GM10266 (cell line): ENCODE data around the gene INSR.

Source experiments
- DNase-seq: peaks from one replicate; pipeline ENCODE4 v3.0.0; 2012; ENCODE audit errors: extremely low spot score
- TF ChIP-seq, protein P1 (sequence below): IDR thresholded peaks from 2 replicates; pipeline ENCODE4 v1.5.1; 2012; ENCODE audit warnings: mild to moderate bottlenecking, low read depth; ENCODE audit not compliant: control insufficient read depth, insufficient read depth; ENCODE audit errors: missing control alignments

Gene INSR

DNA sequence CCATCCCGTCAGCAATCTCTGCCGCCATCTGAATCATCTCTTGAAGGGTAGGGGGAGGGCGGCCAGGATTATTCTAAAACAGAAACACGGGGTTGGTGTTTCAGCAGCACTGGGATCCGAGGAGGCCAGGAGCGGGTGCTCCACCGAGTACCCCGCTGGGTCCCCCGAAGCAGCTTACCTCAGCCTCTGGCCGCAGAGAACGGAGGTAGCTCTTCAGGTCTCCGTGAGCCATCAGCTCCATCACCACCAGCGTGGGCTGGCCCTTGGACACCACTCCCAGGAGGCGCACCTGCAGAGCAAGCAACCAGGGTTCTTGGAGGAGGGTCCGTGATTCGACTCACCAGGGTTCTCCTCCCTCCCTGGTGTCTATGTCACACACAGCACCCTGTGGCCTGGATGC is 171.5 kb downstream of the INSR start:
- TF ChIP-seq, protein P1, sequence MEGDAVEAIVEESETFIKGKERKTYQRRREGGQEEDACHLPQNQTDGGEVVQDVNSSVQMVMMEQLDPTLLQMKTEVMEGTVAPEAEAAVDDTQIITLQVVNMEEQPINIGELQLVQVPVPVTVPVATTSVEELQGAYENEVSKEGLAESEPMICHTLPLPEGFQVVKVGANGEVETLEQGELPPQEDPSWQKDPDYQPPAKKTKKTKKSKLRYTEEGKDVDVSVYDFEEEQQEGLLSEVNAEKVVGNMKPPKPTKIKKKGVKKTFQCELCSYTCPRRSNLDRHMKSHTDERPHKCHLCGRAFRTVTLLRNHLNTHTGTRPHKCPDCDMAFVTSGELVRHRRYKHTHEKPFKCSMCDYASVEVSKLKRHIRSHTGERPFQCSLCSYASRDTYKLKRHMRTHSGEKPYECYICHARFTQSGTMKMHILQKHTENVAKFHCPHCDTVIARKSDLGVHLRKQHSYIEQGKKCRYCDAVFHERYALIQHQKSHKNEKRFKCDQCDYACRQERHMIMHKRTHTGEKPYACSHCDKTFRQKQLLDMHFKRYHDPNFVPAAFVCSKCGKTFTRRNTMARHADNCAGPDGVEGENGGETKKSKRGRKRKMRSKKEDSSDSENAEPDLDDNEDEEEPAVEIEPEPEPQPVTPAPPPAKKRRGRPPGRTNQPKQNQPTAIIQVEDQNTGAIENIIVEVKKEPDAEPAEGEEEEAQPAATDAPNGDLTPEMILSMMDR, result no peak
- no peak for DNase-seq

DNA sequence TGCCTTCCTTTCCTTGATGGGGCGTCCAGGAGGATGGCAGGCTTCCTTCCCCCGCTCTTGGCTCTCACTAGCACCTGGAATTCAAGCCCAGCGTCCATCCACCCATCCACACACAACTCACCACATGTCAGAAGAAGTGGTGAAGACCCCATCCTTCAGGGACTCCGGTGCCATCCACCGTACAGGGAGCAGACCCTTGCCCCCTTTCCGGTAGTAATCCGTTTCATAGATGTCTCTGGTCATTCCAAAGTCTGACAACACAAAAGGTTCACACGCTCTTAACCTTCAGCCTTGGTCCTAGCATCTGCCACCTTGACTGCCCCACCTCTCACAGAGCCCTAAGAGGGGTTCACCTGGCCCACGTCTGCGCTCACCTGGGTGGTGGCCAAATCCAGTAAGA is 173.7 kb downstream of the INSR start:
- TF ChIP-seq, protein P1, result no peak
- DNase-seq, result no peak

DNA sequence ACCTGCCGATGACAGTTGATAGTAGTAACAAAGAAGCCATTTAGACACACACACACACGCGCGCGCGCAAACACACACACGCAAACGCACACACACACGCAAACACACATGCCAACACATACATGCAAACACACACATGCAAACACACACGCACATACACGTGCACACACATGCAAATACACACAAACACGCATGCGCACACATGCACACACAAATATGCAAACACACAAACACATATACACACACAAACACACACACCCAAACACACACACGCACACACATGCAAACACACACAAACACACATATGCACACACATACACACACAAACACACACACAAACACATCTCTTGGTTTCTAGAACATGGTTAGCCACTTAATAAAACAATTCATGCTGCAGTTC is 174.6 kb downstream of the INSR start:
- TF ChIP-seq, protein P1, result no peak
- no peak for DNase-seq

DNA sequence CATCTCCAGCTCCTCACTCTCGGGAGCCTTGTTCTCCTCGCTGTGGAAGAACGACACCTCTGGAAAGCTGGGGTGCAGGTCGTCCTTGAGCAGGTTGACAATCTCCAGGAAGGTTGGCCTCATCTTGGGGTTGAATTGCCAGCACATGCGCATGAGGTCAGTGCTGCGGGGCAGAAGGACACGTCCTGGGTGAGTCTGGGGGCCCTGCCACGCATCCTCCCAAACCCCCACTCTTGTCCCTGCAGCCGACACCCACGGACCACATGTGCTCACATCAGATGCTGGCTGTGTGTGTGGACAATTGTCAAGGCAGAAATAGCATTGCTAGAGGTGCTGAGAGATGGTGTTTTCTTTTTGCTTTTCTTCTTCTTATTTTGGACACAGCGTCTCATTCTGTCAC is 177.0 kb downstream of the INSR start:
- TF ChIP-seq, protein P1, result no peak
- no peak for DNase-seq

DNA sequence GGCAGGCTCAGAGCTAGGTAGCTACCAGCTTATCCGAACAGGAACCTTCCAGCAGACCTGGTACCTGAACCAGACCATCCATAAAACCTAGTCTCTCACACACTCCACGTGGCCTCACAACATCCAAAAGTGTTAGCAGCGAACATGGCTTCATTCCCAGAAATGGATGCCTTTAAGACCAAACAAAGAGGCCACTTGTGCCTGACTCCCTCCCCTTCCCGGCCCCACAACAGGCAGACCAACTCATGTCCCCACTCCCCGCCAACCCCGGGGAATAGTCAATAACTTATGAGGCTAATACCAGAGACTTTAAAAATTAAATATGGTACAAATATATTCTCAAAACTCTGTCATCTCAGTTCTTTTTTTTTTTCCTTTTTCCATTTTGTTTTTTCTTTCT is 178.5 kb downstream of the INSR start:
- TF ChIP-seq, protein P1, result no peak
- DNase-seq, result no peak

DNA sequence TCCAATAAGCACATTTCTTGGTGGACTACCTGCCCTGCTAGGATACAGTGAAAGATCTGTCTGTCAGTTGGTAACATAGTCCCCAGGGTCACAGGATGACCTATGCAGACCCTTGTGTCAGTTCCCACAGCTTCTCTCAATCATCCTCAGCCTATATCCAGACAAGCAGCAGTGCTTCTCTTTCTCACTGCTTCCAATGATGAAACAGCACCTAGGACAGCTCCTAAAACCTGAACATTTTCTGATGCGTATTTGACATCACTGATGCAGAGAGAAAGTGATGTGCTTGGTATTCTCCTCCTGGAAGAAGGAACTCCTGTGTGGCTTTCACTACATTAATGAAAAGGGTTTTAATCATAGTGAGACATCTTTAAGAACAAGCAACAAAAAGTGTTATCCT is 181.0 kb downstream of the INSR start:
- TF ChIP-seq, protein P1, result no peak
- no peak for DNase-seq

DNA sequence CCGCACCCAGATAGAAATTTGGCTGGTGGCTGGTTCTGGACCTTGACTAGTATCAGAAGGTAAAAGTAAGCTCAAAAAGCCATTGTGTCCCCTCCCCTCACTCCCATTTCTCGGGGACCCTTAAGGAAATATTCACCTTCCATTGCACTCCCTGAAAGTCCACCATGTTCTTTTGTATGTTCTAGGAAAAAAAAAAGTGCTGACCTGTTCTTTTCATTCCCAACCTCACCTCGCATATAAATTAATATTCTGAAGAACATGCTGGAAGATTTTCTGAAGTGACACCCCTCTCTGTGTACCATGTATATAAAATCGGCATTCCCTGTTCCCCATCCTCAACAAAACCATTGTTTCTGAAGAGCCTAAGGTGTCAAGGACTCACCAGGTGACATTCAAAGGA is 181.5 kb downstream of the INSR start:
- DNase-seq, result no peak
- TF ChIP-seq, protein P1, result no peak
